ENCODE results near the gene TENM3.

DNA sequence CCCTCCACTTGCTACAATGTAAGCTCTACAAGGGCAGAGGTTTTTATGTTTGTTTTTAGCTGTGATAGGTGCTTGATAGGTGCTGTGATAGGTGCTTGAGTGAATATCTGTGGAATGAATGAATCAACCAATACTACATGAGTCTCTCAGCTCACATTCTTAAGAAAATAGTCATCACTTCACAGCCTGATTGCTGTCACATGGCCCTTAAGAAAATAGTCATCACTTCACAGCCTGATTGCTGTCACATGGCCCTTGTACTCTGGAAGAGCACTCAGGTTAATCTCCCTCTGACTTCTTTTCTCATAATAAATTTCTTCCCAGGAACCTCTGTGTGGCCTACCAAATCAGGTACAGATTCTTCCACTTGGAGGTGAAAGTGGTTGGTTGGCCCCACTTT is 335.2 kb downstream of the TENM3 start:
- TF ChIP-seq, protein P1, sequence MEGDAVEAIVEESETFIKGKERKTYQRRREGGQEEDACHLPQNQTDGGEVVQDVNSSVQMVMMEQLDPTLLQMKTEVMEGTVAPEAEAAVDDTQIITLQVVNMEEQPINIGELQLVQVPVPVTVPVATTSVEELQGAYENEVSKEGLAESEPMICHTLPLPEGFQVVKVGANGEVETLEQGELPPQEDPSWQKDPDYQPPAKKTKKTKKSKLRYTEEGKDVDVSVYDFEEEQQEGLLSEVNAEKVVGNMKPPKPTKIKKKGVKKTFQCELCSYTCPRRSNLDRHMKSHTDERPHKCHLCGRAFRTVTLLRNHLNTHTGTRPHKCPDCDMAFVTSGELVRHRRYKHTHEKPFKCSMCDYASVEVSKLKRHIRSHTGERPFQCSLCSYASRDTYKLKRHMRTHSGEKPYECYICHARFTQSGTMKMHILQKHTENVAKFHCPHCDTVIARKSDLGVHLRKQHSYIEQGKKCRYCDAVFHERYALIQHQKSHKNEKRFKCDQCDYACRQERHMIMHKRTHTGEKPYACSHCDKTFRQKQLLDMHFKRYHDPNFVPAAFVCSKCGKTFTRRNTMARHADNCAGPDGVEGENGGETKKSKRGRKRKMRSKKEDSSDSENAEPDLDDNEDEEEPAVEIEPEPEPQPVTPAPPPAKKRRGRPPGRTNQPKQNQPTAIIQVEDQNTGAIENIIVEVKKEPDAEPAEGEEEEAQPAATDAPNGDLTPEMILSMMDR (IDR thresholded peaks at IDR 0.05) = no peak
- TF ChIP-seq POLR2A (IDR thresholded peaks at IDR 0.05) = no peak

Measured in uterus (tissue), 2 donors.